Testis (tissue), 2 donors: Measurements from ENCODE around the gene HSPB6.

ENCODE experiments used
- POLR2A ChIP-seq: fragments of 450-650 bp; IDR thresholded peaks from one replicate; pipeline ENCODE4 v1.6.1; 2017; ENCODE audit warnings: antibody characterized with exemption, mild to moderate bottlenecking, moderate library complexity
- TF ChIP-seq, protein P1 (sequence below), 3 experiments: fragments of 450-650 bp in 2 of 3; fragments of 200-600 bp in 1 of 3; sonication (generic) in 1 of 3; IDR thresholded peaks; one replicate each; pipeline ENCODE4 v1.5.1; 2016 to 2019; ENCODE audit warnings: antibody characterized with exemption in 3 of 3, mild to moderate bottlenecking in 2 of 3, moderate library complexity in 1 of 3

DNA sequence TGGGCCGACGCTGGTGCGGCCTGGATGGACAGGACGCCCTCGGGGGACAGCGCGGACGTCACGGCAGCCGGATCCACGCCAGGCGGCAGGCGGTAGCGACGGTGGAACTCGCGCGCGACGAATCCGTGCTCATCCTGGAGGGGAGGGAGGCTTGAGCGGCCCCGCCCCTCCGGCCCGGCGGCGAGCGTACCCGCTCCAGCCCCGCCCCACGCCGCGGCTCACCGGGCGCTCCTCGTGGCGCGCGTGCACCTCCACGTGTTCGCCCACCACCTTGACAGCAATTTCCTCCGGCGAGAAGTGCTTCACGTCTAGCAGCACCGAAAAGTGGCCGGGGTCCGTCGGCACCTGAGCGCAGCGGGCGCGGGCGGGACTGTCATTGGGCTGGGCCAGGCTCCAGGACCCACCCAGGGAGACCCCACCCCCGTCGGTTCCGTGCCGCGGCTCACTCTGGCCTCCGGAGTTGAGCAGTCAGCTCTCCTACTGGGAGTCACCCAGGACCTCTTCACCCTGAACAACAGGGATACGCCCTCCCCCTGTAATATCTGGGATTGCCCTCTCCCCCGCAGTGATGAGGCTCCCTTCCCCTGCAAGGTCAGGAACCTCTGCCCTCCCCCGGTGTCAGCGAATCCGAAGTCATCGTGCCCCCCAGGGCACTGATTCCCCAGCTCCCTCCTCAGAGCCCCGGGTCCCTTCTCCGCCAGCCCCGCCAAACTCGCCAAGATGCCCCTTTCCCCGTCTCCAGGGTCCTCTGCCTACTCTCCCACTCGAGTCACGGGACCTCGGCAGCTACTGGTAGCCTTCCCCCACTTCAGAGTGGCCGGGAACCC is 1.1 kb downstream of the HSPB6 start:
- TF ChIP-seq POLR2A: no peak
- TF ChIP-seq, protein P1, sequence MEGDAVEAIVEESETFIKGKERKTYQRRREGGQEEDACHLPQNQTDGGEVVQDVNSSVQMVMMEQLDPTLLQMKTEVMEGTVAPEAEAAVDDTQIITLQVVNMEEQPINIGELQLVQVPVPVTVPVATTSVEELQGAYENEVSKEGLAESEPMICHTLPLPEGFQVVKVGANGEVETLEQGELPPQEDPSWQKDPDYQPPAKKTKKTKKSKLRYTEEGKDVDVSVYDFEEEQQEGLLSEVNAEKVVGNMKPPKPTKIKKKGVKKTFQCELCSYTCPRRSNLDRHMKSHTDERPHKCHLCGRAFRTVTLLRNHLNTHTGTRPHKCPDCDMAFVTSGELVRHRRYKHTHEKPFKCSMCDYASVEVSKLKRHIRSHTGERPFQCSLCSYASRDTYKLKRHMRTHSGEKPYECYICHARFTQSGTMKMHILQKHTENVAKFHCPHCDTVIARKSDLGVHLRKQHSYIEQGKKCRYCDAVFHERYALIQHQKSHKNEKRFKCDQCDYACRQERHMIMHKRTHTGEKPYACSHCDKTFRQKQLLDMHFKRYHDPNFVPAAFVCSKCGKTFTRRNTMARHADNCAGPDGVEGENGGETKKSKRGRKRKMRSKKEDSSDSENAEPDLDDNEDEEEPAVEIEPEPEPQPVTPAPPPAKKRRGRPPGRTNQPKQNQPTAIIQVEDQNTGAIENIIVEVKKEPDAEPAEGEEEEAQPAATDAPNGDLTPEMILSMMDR (IDR thresholded peaks at IDR 0.05): no peak
